ENCODE data around the gene CMTM1.
"Not testable (repeated sequence)": the region's sequence is repeated elsewhere in the genome, so short reads cannot be mapped to it uniquely, and the experiment has no call there.

CMTM1 gene

GRCh38 chr16:66562986-66563385, 3.3 kb upstream of the CMTM1 start:
- in situ Hi-C loops (cut with HindIII; ENCODE audit: low pct_ligation_motif_present, low sequenced_read_pairs) = no loop called here
- TF ChIP-seq, protein P1, sequence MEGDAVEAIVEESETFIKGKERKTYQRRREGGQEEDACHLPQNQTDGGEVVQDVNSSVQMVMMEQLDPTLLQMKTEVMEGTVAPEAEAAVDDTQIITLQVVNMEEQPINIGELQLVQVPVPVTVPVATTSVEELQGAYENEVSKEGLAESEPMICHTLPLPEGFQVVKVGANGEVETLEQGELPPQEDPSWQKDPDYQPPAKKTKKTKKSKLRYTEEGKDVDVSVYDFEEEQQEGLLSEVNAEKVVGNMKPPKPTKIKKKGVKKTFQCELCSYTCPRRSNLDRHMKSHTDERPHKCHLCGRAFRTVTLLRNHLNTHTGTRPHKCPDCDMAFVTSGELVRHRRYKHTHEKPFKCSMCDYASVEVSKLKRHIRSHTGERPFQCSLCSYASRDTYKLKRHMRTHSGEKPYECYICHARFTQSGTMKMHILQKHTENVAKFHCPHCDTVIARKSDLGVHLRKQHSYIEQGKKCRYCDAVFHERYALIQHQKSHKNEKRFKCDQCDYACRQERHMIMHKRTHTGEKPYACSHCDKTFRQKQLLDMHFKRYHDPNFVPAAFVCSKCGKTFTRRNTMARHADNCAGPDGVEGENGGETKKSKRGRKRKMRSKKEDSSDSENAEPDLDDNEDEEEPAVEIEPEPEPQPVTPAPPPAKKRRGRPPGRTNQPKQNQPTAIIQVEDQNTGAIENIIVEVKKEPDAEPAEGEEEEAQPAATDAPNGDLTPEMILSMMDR (IDR thresholded peaks at IDR 0.05; ENCODE audit: low read depth, low read length, missing control alignments) = no peak
- Histone ChIP-seq H3K27ac (no peak overlapping the region), H3K4me3 (ENCODE audit: low read depth, low read length) (no peak overlapping the region), H3K36me3 (replicated peaks) (peaks cover 17% of the 10 kb centered on the region), H3K27me3 (replicated peaks) (no peaks in the 10 kb centered on the region)
- no peak for DNase-seq

DNA sequence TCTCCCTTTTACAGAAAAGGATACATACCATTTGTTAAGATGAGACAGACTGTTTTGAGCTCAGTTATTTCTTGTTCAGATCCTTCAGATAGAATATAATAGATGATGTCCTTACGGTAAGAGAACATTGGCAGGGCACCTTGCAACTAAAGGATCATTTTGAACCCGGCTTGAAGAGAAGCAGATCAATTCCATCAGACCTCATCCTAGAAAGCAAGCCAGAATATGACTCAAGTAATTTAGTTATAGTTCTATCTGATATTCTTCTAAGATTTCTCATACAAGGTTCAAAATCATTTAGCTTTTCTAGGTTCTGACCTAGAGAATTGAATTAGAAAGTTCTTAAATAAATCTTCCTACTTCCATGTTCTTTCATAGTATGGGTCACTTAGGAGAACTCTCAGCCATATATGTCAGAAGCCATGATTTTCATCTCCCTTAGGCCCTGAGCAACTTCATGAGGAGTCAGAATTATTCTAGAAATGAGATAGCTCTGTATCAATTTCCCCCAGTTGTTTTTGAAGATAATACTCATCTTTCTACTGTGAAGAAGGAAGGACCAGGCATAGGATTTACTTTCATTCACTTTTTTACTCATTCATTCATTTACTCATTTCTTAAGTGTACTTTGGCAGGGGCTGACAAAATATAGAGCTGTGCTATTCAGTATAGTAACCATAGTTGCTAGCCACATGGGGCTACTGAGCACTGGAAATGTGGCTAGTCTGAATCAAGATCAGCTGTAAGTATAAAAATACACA, 2.5 kb upstream of the CMTM1 start:
- DNase-seq = no peak
- in situ Hi-C loops (cut with HindIII; ENCODE audit: low pct_ligation_motif_present, low sequenced_read_pairs) = no loop called here
- Histone ChIP-seq H3K27me3 (replicated peaks) (no peaks in the 10 kb centered on the region), H3K27ac (no peak overlapping the region), H3K4me3 (ENCODE audit: low read depth, low read length) (no peak overlapping the region), H3K36me3 (replicated peaks) (peaks cover 17% of the 10 kb centered on the region)
- TF ChIP-seq, protein P1 (IDR thresholded peaks at IDR 0.05; ENCODE audit: low read depth, low read length, missing control alignments) = no peak

- in situ Hi-C loops (cut with HindIII; ENCODE audit: low pct_ligation_motif_present, low sequenced_read_pairs) = not testable (repeated sequence)
These were observed 1.0 kb downstream of the CMTM1 start for GRCh38 chr16:66567270-66567669.

GRCh38 chr16:66568355-66568754, 2.1 kb downstream of the CMTM1 start:
- in situ Hi-C loops (cut with HindIII; ENCODE audit: low pct_ligation_motif_present, low sequenced_read_pairs) = no loop called here
- Histone ChIP-seq H3K36me3 (replicated peaks) (peaks cover 13% of the 10 kb centered on the region), H3K4me3 (ENCODE audit: low read depth, low read length) (no peak overlapping the region), H3K27ac (peak overlapping the region; percentile 69), H3K27me3 (replicated peaks) (no peaks in the 10 kb centered on the region)
- DNase-seq = peak; percentile 65
- TF ChIP-seq, protein P1 (IDR thresholded peaks at IDR 0.05; ENCODE audit: low read depth, low read length, missing control alignments) = no peak

More at GRCh38 chr16:66567270-66567669, 1.0 kb downstream of the CMTM1 start:
- H3K27ac ChIP-seq; H3K27me3 ChIP-seq (replicated peaks); H3K4me3 ChIP-seq (ENCODE audit: low read depth, low read length); DNase-seq: not testable (repeated sequence)
- peaks cover 13% of the 10 kb centered on the region for H3K36me3 ChIP-seq (replicated peaks)

DNA sequence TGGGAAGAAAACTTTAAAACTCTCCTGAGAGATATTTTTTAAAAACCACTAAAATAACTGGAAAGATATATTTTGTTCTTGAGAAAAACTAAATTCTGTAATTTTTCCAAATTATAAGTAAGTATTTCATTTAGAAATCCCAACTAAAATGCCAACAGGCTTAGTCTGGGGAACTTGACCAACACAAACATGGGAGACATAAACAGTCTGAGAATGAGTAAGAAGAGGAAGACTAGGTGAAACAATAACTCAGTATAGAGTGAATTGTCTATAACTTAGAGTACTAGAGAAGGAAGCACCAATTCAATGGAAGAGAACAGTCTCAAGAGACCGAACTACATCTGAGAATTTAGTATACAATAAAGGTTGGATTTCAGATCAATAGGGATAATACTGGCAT, 2.9 kb downstream of the CMTM1 start:
- TF ChIP-seq, protein P1 (IDR thresholded peaks at IDR 0.05; ENCODE audit: low read depth, low read length, missing control alignments) = no peak
- H3K27ac ChIP-seq = peak overlapping the region; percentile 69

DNA sequence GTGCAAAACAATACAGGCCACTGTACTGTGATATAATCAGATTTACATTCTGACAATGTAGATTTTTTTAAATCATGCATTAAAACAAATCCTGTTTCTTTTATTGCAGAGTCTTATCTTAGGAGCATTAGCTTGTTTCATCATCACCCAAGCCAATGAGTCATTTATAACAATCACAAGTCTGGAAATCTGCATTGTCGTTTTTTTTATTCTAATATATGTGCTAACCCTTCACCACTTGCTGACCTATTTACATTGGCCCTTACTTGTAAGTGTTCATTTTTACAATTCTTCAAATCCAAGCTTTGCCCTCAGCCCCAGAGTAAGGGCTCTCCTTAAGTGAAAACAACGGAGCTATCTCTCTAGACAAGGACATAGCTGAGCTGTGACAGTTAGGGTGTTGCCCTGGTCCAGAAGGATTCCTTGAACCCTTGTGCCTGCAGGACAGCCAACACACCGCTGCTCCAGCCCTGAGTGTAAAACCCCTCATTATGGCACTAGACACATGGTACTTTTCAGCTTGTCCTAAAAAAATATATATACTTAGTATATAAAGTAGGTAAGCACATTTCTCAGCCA, 3.7 kb downstream of the CMTM1 start:
- Histone ChIP-seq H3K36me3 (replicated peaks) (peaks cover 11% of the 10 kb centered on the region), H3K4me3 (ENCODE audit: low read depth, low read length) (no peak overlapping the region), H3K27ac (peak overlapping the region; percentile 69), H3K27me3 (replicated peaks) (no peaks in the 10 kb centered on the region)
- in situ Hi-C loops (cut with HindIII; ENCODE audit: low pct_ligation_motif_present, low sequenced_read_pairs) = no loop called here
- TF ChIP-seq, protein P1 (IDR thresholded peaks at IDR 0.05; ENCODE audit: low read depth, low read length, missing control alignments) = no peak
- peak; percentile 49 for DNase-seq

More for the DNA sequence above, 2.9 kb downstream of the CMTM1 start:
- peak; percentile 23 for DNase-seq
- Histone ChIP-seq H3K27me3 (replicated peaks) (no peaks in the 10 kb centered on the region), H3K36me3 (replicated peaks) (peaks cover 13% of the 10 kb centered on the region), H3K4me3 (ENCODE audit: low read depth, low read length) (no peak overlapping the region)
- in situ Hi-C loops (cut with HindIII; ENCODE audit: low pct_ligation_motif_present, low sequenced_read_pairs) = no loop called here

Measured in brain microvascular endothelial cell (primary cell).